HG02610 (cell line): ENCODE measurements around the gene CALM3.

Source experiments
- ATAC-seq: cut with Tn5 transposase; IDR thresholded peaks from one replicate; pipeline ENCODE4 v1.9.1; 2021; ENCODE audit warnings: mild to moderate bottlenecking, moderate library complexity; ENCODE audit not compliant: unreplicated experiment

Gene CALM3

GRCh38 chr19:46634656-46635218, 33.6 kb downstream of the CALM3 start:
- no peak for ATAC-seq

DNA sequence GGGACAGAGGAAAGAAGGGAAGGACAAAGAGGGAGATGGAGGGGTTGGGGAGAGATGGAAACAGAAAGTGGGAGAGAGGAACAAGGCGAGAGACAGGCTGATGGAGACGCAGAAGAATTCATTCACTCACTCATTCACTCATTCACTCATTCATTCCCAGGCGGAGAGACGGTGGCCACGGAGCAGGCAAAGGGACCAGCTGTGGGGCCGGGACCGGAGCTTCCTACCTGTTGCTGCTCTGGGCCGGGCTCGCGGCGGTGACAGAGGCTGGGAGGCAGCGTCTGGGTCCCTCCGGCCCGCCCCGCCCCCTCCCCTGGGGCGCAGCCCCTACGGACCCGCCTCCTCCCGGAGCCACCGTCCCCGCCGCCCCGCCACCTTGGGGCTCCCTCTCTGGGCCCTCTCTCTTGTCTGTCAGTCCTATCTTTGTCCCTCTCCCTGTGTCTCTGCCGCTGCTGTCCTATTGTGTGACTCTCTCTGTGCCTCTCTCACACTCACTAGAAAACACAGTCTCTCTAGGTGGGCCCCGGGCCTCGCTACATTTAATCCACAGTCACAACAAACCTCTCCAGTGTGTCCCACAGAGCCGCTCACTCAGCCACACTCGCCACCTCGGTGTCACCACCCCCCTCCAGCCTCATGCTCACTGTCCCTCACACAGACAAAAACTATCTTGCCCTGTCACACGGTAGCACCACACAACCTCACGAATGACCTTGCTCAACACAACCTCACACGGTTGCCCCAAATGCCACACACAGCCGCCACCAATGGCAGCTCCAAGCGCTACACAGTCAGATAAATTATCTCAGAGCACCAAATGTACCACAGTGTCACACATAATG, 35.0 kb downstream of the CALM3 start, which contains the start of gene GNG8:
Gene GNG8 (minus strand): TSS at position 283 of the 842 bp plus-strand sequence. CDS start 1,520 bp downstream, outside the sequence.
- ATAC-seq: no peak

DNA sequence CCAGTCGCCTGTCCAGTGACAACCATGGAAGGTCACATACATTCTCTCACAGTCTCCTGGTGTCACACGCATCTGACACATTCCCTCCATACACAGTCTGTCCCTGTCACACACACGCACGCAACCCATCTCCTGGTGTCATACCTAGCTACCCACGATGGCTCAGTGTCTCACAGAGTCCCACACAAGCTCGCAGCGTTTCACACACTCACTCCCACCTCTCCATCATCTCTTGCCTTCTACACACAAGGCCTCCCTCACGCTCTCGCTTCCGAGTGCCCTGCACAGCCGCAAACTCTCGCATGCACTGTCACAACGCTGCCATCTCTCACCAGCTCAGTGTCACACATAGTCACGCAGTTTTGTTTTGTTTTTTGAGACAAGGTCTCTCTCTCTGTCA, 36.1 kb downstream of the CALM3 start:
- ATAC-seq: no peak

GRCh38 chr19:46639358-46640182, 38.4 kb downstream of the CALM3 start:
- no peak for ATAC-seq

- no peak for ATAC-seq
Measured at GRCh38 chr19:46640656-46641055, 39.5 kb downstream of the CALM3 start.

GRCh38 chr19:46644720-46645119, 43.6 kb downstream of the CALM3 start:
- no peak for ATAC-seq

GRCh38 chr19:46646402-46646801, 45.3 kb downstream of the CALM3 start:
- ATAC-seq: no peak

DNA sequence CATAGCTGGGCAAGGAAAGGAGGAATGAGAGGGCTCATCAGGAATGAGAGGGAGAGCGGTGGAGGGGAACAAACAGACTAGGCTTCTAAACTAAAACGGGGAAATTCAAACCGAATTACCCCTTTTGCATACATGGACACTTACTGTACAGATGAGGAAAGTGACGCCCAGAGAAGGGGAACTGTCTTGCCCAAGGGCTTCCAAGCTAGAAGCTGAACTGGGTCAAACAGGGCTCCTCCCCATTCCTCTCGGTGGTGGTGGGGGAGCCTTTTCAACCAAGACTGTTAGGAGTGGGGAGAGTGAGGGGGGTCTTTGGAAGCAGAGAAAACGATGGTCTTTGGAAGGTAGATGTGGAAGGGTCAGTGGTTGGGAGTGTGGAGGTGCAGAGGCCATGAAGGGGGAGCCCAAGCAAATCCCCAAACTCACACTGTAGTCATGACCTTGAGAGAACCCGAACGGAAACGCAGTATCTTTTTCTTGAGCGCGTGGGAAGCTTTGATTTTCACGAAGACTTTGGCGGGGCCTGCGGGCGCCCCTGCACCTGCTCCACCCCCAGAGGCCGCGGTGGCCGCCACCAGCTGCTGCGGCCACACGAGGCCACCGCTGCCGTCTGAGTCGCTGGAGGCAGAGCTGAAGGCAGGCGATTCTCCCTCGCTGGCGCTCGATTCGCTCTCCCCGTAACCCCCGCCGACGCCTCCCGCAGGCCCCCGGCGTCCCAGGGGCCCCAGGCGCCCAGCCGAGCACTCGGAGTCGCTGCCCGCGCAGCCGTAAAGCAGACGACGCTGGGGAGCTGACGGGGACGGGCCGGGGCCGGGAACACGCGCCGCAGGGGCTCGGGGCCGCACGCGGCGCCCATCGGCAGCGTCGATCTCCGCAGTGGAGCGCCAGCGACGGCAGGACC, 47.2 kb downstream of the CALM3 start:
- ATAC-seq: no peak

DNA sequence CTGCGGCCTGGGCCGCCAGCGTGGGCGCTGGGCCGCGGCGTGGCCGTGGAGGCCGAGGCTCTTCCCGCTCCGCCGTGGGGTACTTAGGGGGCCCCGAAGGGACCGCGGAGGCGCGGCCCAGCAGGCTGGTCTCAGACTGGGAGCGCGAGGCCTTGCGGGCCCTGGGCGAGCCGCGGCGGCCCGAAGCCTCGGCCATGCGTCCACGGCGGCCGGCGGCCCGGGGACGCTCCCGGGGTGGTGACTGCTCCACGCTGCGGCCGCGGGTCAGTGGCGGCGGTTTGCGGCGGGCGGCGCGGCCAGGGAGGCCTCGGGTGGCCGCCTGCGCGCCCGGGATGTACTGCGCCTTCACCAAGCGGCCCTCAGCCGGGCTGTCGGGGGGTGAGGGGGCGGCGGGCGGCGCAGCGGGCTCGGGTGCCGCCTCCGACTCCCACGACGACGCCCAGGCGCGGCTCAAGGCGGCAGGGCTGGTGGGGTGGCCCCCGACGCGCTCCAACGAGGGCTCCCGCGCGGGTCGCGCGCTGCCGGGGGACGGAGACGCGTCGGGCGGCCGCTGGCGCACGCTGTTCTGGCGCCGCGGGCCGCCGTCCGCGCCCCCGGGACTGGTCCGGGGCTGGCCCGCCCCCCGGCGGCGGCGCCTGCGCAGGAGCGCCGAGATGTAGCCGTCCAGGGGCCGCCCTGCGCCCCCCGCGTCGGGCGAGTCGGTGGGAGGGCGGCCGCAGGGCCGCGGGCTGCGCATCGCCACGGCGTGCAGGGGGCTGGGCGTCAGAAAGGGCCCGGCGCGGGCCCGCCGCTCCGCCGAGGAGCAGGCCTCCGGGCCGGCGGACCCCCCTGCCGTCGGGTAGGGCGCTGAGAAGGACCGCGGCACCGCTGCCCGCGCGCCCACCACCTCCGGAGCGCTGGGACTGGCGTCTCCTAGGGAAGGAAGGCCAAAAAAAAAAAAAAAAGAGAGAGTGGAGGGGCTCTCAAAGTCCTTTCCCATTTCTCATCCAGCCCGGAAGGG, 48.1 kb downstream of the CALM3 start:
- no peak for ATAC-seq

- ATAC-seq: no peak
Measured at GRCh38 chr19:46650445-46650844, 49.3 kb downstream of the CALM3 start.

- no peak for ATAC-seq
Measured at GRCh38 chr19:46654621-46655152, 53.6 kb downstream of the CALM3 start.

- no peak for ATAC-seq
Measured at GRCh38 chr19:46656541-46656940, 55.4 kb downstream of the CALM3 start.

GRCh38 chr19:46659151-46660007, 58.2 kb downstream of the CALM3 start:
- no peak for ATAC-seq

GRCh38 chr19:46660008-46660517, 58.9 kb downstream of the CALM3 start:
- no peak for ATAC-seq
